GM10248 (cell line): ENCODE measurements around the gene CFAP90.

Experiments
- CTCF ChIA-PET: fragments of 300-600 bp; sonication (Branson Sonifier 250); formaldehyde crosslinking; extraction: SDS; loops from one replicate; lab custom pipeline; 2021; ENCODE audit warnings: antibody characterized with exemption; lab: Yijun Ruan, JAX
- POLR2A ChIA-PET: fragments of 350-650 bp; sonication (Branson Sonifier 250); formaldehyde crosslinking; extraction: SDS; loops from one replicate; lab custom pipeline; 2020; ENCODE audit warnings: antibody characterized with exemption; lab: Yijun Ruan, JAX
- DNase-seq: peaks from one replicate; pipeline ENCODE4 v3.0.0; 2012; ENCODE audit errors: extremely low spot score
- CTCF ChIP-seq: IDR thresholded peaks from 2 replicates; pipeline ENCODE4 v1.5.1; 2012; ENCODE audit warnings: mild to moderate bottlenecking, low read depth; ENCODE audit errors: extremely low read depth, missing control alignments, control extremely low read depth

Gene CFAP90

GRCh38 chr5:7824995-7825394 is 25.9 kb downstream of the CFAP90 start:
- no peak for DNase-seq
- ChIA-PET POLR2A (no interaction called here), CTCF (interaction anchor here (1.8 kb wide), 1 partner anchor 9 kb away, joined by 4 read pairs; no protein-coding TSS in a partner anchor)
- no peak for TF ChIP-seq CTCF

GRCh38 chr5:7823594-7823993 is 27.3 kb downstream of the CFAP90 start:
- no peak for DNase-seq
- ChIA-PET CTCF (interaction anchor here (1.3 to 1.8 kb wide), 2 partner anchors 8 to 63 kb away, joined by 3 to 4 read pairs; no protein-coding TSS in a partner anchor), POLR2A (no interaction called here)
- no peak for TF ChIP-seq CTCF

GRCh38 chr5:7822449-7822848 is 28.5 kb downstream of the CFAP90 start:
- DNase-seq: no peak
- ChIA-PET POLR2A (no interaction called here), CTCF (interaction anchor here (0.7 to 1.9 kb wide), 4 partner anchors 9 to 68 kb away, joined by 3 to 9 read pairs (median 4); no protein-coding TSS in a partner anchor)
- no peak for TF ChIP-seq CTCF

GRCh38 chr5:7816535-7816901 is 34.4 kb downstream of the CFAP90 start:
- ChIA-PET CTCF (interaction anchor here (1.3 to 6.7 kb wide), 17 partner anchors 8 to 1051 kb away, joined by 3 to 34 read pairs (median 5); no protein-coding TSS in a partner anchor), POLR2A (no interaction called here)
- TF ChIP-seq CTCF: no peak
- DNase-seq: no peak

GRCh38 chr5:7815892-7816534 is 34.9 kb downstream of the CFAP90 start:
- ChIA-PET CTCF (interaction anchor here (0.6 to 6.7 kb wide), 20 partner anchors 8 to 555 kb away, joined by 3 to 34 read pairs (median 4); no protein-coding TSS in a partner anchor), POLR2A (no interaction called here)
- peak; percentile 79 for DNase-seq
- TF ChIP-seq CTCF: peak; percentile 92

GRCh38 chr5:7814816-7815215 is 36.1 kb downstream of the CFAP90 start:
- TF ChIP-seq CTCF: no peak
- POLR2A ChIA-PET: no interaction called here
- no peak for DNase-seq
- CTCF ChIA-PET: interaction anchor here (1.0 to 6.7 kb wide), 11 partner anchors 9 to 1049 kb away, joined by 3 to 34 read pairs (median 7); no protein-coding TSS in a partner anchor
